Muscle layer of colon (tissue), 2 donors: ENCODE results near the gene ADAMTS2.
"Not testable (repeated sequence)": the region's sequence is repeated elsewhere in the genome, so short reads cannot be mapped to it uniquely, and the experiment has no call there.

Experiments
- H3K27ac ChIP-seq: one replicate; pipeline ENCODE4 v1.7.0; 2013; ENCODE audit warnings: low read depth, mild to moderate bottlenecking, low read length, moderate library complexity
- H3K27me3 ChIP-seq, 2 donors: one replicate each; pipeline ENCODE4 v1.7.0; 2013; ENCODE audit warnings: low read length in 2 of 2, mild to moderate bottlenecking in 2 of 2; ENCODE audit not compliant: insufficient read depth in 2 of 2, control insufficient read depth in 1 of 2
- H3K36me3 ChIP-seq: one replicate; pipeline ENCODE4 v1.7.0; 2013; ENCODE audit warnings: mild to moderate bottlenecking, low read length; ENCODE audit not compliant: insufficient read depth
- H3K4me1 ChIP-seq: one replicate; pipeline ENCODE4 v1.7.0; 2013; ENCODE audit warnings: mild to moderate bottlenecking, low read length; ENCODE audit not compliant: insufficient read depth
- H3K4me3 ChIP-seq, 2 donors: one replicate each; pipeline ENCODE4 v1.7.0; 2013; ENCODE audit warnings: low read length in 2 of 2, low read depth in 1 of 2, mild to moderate bottlenecking in 1 of 2, moderate library complexity in 1 of 2
- H3K9ac ChIP-seq: one replicate; pipeline ENCODE4 v1.7.0; 2013; ENCODE audit warnings: low read length
- H3K9me3 ChIP-seq: one replicate; pipeline ENCODE4 v1.7.0; 2013; ENCODE audit warnings: mild to moderate bottlenecking, low read length
- donor health status: abdominal sarcoma.
- donor health status: Adenocarcinoma of cecum.

ADAMTS2 gene

GRCh38 chr5:179287071-179287470, 58.2 kb downstream of the ADAMTS2 start:
- Histone ChIP-seq H3K36me3 (no peaks in the 10 kb centered on the region), H3K9ac (no peak overlapping the region)

GRCh38 chr5:179285776-179286162, 59.5 kb downstream of the ADAMTS2 start:
- H3K4me1 ChIP-seq = not testable (repeated sequence)

More at GRCh38 chr5:179287071-179287470, 58.2 kb downstream of the ADAMTS2 start:
- Histone ChIP-seq H3K4me3 (no peak overlapping the region), H3K4me1 (peaks cover 8% of the 10 kb centered on the region), H3K9me3 (no peaks in the 10 kb centered on the region), H3K27me3 (no peaks in the 10 kb centered on the region), H3K27ac (no peak overlapping the region)

DNA sequence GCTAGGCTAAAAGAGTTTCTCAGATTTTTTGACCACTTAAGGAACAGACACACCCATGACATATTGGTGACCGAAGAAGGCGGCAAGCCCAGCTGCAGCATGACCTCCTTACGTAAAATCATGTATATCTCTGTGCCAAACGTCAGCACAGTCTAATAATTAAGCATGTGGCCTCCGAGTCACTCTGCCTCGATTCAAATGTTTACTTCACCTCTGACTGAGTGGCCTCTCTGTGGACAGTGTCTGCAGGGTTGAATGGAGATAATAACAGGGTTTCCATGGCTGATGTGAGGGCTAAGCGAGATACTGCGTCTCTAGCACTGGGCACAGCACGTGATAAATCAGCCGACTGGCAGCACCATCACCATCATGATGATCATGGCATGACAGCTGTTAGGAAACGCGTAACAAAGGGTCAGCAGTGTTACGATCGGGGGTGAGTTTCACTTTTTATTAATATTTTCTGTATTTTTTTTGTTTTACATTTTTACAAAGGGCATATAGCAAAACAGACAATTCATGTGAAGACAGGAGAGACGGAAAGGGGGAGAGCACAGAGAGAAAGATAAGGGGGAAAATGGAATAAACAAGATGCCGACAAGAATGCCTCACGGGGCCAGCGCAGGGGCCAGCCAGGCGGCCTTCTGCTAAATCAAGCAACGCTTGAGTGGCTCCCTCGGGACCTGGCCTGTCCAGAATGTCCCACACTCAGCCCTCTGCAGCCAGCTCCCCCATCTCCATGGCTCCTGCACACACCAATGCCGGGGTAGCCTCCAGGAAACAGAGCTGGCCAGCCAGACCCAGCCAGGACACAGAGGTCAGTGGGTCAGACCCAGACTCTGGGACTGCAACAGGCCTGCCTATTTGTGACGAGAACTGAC, 60.3 kb downstream of the ADAMTS2 start:
- no peaks in the 10 kb centered on the region for H3K36me3 ChIP-seq
- no peak overlapping the region for H3K4me3 ChIP-seq
- H3K9ac ChIP-seq = no peak overlapping the region

More at GRCh38 chr5:179285776-179286162, 59.5 kb downstream of the ADAMTS2 start:
- H3K27me3 ChIP-seq, H3K36me3 ChIP-seq, H3K9me3 ChIP-seq, H3K9ac ChIP-seq, H3K27ac ChIP-seq, H3K4me3 ChIP-seq: not testable (repeated sequence)

DNA sequence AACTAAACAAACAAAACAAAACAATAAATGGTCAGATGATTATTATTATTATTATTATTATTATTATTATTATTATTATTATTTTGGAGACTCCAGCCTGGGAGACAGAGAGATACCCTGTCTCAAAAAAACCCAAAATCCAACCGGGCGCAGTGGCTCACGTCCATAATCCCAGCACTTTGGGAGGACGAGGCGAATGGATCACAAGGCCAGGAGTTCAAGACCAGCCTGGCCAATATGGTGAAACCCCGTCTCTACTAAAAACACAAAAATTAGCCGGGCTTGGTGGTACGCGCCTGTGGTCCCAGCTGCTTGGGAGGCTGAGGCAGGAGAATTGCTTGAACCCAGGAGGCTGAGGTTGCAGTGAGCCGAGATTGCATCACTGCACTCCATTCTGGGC, 61.4 kb downstream of the ADAMTS2 start:
- H3K9ac ChIP-seq, H3K4me1 ChIP-seq, H3K27me3 ChIP-seq, H3K36me3 ChIP-seq, H3K4me3 ChIP-seq, H3K9me3 ChIP-seq, H3K27ac ChIP-seq: not testable (repeated sequence)

More for the DNA sequence above, 60.3 kb downstream of the ADAMTS2 start:
- Histone ChIP-seq H3K4me1 (peaks cover 8% of the 10 kb centered on the region), H3K9me3 (no peaks in the 10 kb centered on the region), H3K27ac (no peak overlapping the region), H3K27me3 (no peaks in the 10 kb centered on the region)

GRCh38 chr5:179281694-179282093, 63.6 kb downstream of the ADAMTS2 start:
- H3K4me1 ChIP-seq = no peaks in the 10 kb centered on the region
- no peak overlapping the region for H3K9ac ChIP-seq
- H3K4me3 ChIP-seq = no peak overlapping the region

DNA sequence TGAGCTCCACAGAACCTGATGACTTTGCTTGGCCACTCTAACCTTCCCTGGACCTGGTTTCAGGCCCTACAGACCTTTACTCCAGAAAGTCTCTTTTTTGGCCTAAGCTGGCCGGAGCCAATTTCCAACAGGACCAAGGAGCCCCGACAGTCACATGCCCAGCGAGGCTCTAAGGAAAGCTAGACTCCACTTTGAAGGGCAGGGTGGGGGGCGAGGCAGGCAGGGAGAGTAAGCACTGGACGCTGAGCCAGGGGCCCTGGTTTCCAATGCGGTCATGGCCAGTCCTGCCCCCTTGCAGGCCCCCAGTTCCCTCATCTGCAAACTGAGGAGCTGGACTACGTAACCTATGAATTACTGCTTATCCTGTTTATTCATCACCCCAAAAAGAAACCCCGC, 65.2 kb downstream of the ADAMTS2 start:
- H3K4me3 ChIP-seq = no peak overlapping the region
- H3K4me1 ChIP-seq = no peaks in the 10 kb centered on the region
- no peaks in the 10 kb centered on the region for H3K9me3 ChIP-seq
- no peaks in the 10 kb centered on the region for H3K27me3 ChIP-seq
- no peak overlapping the region for H3K27ac ChIP-seq
- no peak overlapping the region for H3K9ac ChIP-seq
- H3K36me3 ChIP-seq = no peaks in the 10 kb centered on the region

More at GRCh38 chr5:179281694-179282093, 63.6 kb downstream of the ADAMTS2 start:
- Histone ChIP-seq H3K9me3 (no peaks in the 10 kb centered on the region), H3K27me3 (no peaks in the 10 kb centered on the region), H3K36me3 (no peaks in the 10 kb centered on the region), H3K27ac (no peak overlapping the region)

DNA sequence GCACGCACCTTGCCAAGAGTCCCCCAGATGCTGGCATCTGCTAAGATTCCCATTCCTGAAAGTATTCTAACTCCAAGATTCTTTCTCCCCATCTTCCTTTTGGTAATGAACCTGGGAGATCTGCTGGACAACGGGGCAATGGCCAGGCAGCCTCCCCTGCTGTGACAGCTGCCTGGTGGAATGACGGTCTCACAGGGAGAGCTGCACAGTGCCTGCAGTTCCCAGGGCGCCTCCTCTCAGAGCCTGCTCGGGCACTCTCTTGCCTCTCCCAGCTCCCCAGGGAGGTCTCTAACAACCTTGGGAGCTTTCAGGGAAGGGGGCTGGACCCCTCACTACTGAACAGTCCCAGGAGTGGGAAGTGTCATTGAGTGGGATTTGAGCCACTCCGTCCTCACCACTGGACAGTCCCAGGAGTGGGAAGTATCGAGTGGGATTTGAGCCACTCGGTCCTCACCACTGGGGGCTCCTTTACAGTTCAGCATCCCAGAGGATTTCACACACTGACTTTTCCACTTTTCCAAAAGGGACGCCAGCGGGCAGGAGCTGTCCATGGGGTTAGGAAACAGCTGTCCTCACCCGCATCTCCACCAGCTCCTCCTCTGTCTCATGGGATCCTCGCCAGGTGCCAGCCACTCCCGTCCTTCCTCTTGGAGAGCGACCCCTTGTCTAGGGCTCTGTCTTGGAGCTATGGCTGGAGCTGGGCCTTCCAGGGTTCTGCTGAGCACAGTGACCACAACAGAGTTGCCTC, 65.7 kb downstream of the ADAMTS2 start:
- no peaks in the 10 kb centered on the region for H3K27me3 ChIP-seq

DNA sequence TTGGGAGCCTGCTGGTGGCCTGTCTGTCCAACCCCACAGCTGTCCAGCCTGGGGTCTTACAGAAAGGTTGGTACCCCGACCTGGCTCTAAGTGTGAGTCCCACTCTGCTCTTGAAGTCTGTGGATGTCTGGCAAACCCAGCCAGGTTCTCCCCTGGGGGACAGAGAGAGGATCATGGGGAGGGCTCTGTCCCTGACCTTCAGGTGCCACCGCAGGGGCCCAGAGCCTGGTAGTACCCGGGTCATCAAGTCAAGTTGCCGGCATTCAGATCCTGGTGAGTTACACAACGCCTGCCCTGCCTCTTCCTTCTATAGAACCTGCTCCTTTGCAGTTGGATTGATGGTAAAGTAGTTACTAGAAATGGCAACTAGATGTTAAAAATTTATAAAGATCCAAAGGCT, 66.7 kb downstream of the ADAMTS2 start:
- H3K36me3 ChIP-seq = no peaks in the 10 kb centered on the region
- H3K4me3 ChIP-seq = no peak overlapping the region
- H3K9me3 ChIP-seq = no peaks in the 10 kb centered on the region
- H3K4me1 ChIP-seq = no peaks in the 10 kb centered on the region
- no peaks in the 10 kb centered on the region for H3K27me3 ChIP-seq
- no peak overlapping the region for H3K9ac ChIP-seq
- no peak overlapping the region for H3K27ac ChIP-seq

More for the DNA sequence above, 65.7 kb downstream of the ADAMTS2 start:
- H3K9me3 ChIP-seq = no peaks in the 10 kb centered on the region
- no peaks in the 10 kb centered on the region for H3K4me1 ChIP-seq
- H3K4me3 ChIP-seq = no peak overlapping the region
- no peak overlapping the region for H3K27ac ChIP-seq
- H3K9ac ChIP-seq = no peak overlapping the region
- H3K36me3 ChIP-seq = no peaks in the 10 kb centered on the region

- Histone ChIP-seq H3K9ac (no peak overlapping the region), H3K36me3 (no peaks in the 10 kb centered on the region), H3K27me3 (no peaks in the 10 kb centered on the region), H3K4me3 (no peak overlapping the region), H3K9me3 (no peaks in the 10 kb centered on the region), H3K27ac (no peak overlapping the region), H3K4me1 (no peaks in the 10 kb centered on the region)
Measured at GRCh38 chr5:179278119-179278518, 67.1 kb downstream of the ADAMTS2 start.

DNA sequence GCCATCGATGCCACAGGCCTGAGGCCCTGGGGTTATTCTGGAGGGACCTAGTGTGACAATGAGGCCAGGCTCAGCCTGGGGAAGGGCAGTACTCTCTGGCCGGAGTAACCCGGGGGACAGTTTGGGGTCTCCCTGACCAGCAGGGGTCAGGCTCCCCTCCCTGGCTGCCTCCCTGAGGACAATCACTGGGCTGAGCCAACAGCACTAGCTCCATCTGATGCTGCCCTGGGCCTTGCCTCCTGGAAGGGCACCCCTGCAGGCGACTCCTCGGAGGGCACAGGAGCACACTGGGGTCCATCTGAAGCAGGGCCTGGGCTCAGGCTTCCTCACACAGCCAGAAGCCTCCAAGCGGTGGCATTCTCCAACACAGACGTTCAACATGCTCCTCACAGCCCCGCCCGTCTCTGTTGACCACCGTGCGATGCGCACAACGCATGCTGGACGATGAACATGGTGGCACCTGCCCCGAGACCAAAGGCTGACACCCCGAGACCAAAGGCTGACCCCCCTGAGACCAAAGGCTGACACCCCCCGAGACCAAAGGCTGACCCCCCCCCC, 68.3 kb downstream of the ADAMTS2 start:
- no peak overlapping the region for H3K9ac ChIP-seq
- H3K4me1 ChIP-seq = no peaks in the 10 kb centered on the region

GRCh38 chr5:179275941-179276837, 69.1 kb downstream of the ADAMTS2 start:
- no peak overlapping the region for H3K27ac ChIP-seq
- H3K27me3 ChIP-seq = no peaks in the 10 kb centered on the region
- H3K9me3 ChIP-seq = no peaks in the 10 kb centered on the region
- no peak overlapping the region for H3K4me3 ChIP-seq
- no peaks in the 10 kb centered on the region for H3K36me3 ChIP-seq
- no peak overlapping the region for H3K9ac ChIP-seq
- H3K4me1 ChIP-seq = no peaks in the 10 kb centered on the region

More for the DNA sequence above, 68.3 kb downstream of the ADAMTS2 start:
- no peak overlapping the region for H3K27ac ChIP-seq
- H3K9me3 ChIP-seq = no peaks in the 10 kb centered on the region
- no peaks in the 10 kb centered on the region for H3K36me3 ChIP-seq
- no peak overlapping the region for H3K4me3 ChIP-seq
- H3K27me3 ChIP-seq = no peaks in the 10 kb centered on the region
